GM13976 (cell line): Measurements from ENCODE around the gene WWC1.

Experiments
- DNase-seq: peaks from one replicate; pipeline ENCODE4 v3.0.0; 2012; ENCODE audit warnings: low spot score
- in situ Hi-C: fragments of 300-500 bp; cut with MboI; formaldehyde crosslinking; loops from one replicate; pipeline ENCODE4 v1.12.0; 2022; ENCODE audit warnings: low sequenced_read_pairs, mixed read lengths, inconsistent platforms; ENCODE audit not compliant: unreplicated experiment
- TF ChIP-seq, protein P1 (sequence below): IDR thresholded peaks from 2 replicates; pipeline ENCODE4 v1.5.1; 2012; ENCODE audit warnings: borderline replicate concordance, mild to moderate bottlenecking; ENCODE audit not compliant: insufficient read depth; ENCODE audit errors: extremely low read depth, missing control alignments, control extremely low read depth

WWC1 gene

DNA sequence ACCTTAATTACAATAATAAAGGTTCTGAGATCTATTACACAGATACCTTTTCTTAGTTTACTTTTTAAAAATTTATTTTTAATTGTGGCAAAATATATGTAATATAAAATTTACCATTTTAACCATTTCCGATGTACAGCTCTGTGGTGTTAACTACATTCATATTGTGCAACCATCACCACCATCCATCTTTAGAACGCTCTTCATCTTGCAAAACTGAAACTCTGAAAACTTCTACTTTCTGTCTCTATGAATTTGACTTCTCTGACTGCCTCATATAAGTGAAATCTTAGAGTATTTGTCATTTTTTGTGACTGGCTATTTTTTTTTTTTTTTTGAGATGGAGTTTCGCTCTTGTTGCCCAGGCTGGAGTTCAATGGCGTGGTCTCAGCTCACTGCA, 26.8 kb downstream of the WWC1 start:
- DNase-seq: no peak

DNA sequence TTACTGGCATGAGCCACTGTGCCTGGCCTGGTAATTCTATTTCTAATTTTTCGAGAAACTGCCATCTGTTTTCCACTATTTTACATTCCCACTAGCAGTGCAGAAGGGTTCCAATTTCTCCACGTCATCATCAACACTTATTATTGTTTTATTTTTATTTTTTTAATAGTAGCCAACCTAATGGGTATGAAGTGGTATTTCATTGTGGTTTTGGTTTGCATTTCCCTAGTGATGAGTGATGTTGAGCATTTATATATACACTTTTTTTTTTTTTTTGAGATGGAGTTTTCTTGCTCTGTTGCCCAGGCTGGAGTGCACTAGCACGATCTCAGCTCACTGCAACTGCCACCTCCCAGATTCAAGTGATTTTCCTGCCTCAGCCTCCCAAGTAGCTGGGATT, 28.3 kb downstream of the WWC1 start:
- no peak for DNase-seq
- in situ Hi-C loops: no loop called here
- TF ChIP-seq, protein P1, sequence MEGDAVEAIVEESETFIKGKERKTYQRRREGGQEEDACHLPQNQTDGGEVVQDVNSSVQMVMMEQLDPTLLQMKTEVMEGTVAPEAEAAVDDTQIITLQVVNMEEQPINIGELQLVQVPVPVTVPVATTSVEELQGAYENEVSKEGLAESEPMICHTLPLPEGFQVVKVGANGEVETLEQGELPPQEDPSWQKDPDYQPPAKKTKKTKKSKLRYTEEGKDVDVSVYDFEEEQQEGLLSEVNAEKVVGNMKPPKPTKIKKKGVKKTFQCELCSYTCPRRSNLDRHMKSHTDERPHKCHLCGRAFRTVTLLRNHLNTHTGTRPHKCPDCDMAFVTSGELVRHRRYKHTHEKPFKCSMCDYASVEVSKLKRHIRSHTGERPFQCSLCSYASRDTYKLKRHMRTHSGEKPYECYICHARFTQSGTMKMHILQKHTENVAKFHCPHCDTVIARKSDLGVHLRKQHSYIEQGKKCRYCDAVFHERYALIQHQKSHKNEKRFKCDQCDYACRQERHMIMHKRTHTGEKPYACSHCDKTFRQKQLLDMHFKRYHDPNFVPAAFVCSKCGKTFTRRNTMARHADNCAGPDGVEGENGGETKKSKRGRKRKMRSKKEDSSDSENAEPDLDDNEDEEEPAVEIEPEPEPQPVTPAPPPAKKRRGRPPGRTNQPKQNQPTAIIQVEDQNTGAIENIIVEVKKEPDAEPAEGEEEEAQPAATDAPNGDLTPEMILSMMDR: no peak

More for the DNA sequence above, 26.8 kb downstream of the WWC1 start:
- TF ChIP-seq, protein P1: no peak
- in situ Hi-C loops: no loop called here

DNA sequence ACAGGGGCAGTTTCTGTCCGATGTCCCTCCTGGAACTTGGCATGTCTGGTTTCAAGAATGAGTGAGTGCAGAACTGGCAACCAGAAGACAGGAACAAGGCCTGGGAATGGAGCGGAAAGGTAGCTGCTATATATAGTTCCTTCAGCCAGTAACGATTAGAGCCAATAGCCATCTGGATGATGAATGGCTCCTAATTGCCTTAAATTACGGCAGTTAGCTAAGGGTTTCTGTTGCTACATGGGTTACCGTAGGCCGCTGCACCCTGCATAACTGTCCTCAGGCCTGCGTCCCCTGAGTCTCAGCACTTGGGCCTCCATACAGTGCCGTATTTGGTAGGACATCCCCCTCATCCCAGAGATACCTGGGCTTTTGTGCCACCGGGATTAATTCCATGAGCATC, 29.4 kb downstream of the WWC1 start:
- TF ChIP-seq, protein P1: no peak
- in situ Hi-C loops: no loop called here
- no peak for DNase-seq

DNA sequence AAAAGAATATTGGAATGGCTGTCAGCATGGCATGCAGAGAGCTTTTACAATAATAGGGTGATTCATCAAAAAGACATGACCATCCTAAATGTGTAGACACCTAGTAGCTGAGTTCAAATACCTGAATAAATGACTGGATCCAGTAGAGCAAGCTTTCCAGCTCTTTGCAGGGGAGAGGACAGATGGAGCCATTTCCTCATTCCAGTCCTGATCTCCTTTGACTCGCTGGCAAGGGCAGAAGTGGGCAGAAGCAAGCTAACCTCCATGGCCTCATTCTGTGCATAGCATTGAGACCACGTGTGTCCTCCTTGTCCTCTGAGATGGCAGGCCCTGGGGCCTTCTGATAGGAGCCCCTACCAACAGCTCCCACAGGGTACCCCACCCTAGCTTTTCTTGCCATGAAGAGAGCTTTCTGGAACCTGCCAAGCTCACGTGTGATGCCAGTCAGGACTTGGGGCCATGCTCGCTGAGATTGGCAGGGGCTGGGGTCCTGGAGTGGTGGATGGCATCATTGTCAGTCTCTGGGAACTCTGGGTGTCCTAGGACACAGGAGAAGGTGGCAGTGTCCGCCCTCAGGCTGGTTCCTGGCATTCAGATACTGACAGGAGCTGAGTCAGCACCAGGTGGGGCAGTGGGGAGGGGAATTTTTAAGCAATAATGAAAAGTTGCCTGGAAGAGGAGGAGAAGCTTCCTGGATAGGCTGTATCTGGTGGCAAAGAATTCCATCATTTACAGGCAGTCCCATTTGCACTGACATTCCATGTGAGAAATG, 33.6 kb downstream of the WWC1 start:
- in situ Hi-C loops: no loop called here
- DNase-seq: no peak
- TF ChIP-seq, protein P1: no peak

DNA sequence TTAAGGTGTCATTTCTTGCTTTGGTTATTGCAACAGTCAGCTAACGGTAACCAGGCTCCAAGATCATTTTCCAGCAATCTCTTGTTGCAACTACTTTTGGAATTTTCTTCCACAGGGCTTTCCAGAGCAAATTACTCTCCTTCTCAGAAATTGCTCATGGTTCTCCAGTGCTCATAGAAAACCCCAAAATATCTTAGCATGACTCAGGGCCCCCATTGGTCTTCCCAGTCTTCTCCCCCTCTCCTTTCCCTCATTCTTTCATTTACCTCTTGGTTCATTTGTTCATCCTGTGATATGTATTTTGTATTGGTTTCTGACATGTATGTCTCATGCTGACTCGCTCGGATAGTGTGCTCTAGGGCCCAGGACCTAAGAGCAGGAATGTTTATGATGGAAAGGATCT, 35.6 kb downstream of the WWC1 start:
- DNase-seq: no peak
- in situ Hi-C loops: no loop called here

DNA sequence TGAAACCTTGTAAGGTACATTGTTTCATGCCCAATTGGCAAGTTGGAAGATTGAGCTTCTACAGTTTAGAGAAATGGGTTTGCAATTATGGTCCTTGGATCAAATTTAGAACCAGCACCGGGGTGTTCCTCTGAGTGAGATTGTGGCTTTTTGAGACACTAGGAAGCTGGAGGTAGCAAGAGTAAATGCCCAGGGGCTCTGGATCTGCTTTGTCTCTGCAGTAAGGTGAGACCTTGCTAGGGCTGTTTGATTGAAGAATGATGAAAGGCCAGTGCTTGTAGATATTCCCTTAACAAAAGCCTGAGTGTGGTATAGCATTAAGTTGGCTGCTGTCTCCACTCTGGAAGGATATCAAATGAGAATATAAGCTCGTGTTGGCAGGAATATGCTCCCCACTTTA, 36.0 kb downstream of the WWC1 start:
- in situ Hi-C loops: no loop called here
- DNase-seq: no peak
- TF ChIP-seq, protein P1: no peak

More for the DNA sequence above, 35.6 kb downstream of the WWC1 start:
- TF ChIP-seq, protein P1: no peak
